Ishikawa (cell line): ENCODE data around the gene PLPPR3.
A peak's percentile ranks its signal among the peaks of the same experiment; 100 is the strongest.

Experiments used
- CEBPB ChIP-seq: IDR thresholded peaks from 2 replicates; pipeline ENCODE4 v1.6.1; 2012
- CREB1 ChIP-seq: IDR thresholded peaks from 2 replicates; pipeline ENCODE4 v1.6.1; 2012; ENCODE audit warnings: low read depth
- FOXM1 ChIP-seq: IDR thresholded peaks from 2 replicates; pipeline ENCODE4 v1.6.1; 2012; ENCODE audit warnings: low read depth, borderline replicate concordance
- RAD21 ChIP-seq: IDR thresholded peaks from 2 replicates; pipeline ENCODE4 v1.6.1; 2012; ENCODE audit warnings: low read depth
- TAF1 ChIP-seq: IDR thresholded peaks from 2 replicates; pipeline ENCODE4 v1.6.1; 2012; ENCODE audit warnings: low read depth, mild to moderate bottlenecking
- TCF12 ChIP-seq: IDR thresholded peaks from 2 replicates; pipeline ENCODE4 v1.6.1; 2012; ENCODE audit warnings: low read depth
- TEAD4 ChIP-seq: IDR thresholded peaks from 2 replicates; pipeline ENCODE4 v1.6.1; 2012
- YY1 ChIP-seq: IDR thresholded peaks from 2 replicates; pipeline ENCODE4 v1.6.1; 2012; ENCODE audit warnings: low read depth
- TF ChIP-seq, protein P1 (sequence below): IDR thresholded peaks from 2 replicates; pipeline ENCODE4 v1.6.1; 2012
- TF ChIP-seq, protein P2 (sequence below): IDR thresholded peaks from 2 replicates; pipeline ENCODE4 v1.6.1; 2012; ENCODE audit warnings: low read depth, mild to moderate bottlenecking
- TF ChIP-seq, protein P3 (sequence below): IDR thresholded peaks from 2 replicates; pipeline ENCODE4 v1.6.1; 2012

DNA sequence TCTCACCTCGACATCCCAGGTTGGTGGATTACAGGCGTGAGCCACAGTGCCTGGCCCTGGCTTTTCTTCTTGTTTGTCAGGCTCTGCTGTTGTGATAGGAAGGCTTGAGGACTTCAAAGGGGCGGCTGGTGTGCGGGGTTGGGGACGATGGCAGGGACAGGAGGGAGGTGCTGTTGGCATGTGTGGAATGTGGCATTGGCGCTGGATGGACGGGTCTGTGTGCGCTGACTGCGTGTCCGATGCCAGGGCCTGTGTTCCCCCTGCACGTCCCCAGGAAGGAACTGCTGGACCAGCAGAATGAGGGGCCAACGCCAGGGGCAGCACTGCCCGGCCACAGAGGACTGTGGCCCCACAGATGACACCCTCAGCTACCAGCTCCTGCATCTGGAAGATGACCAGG, 37.2 kb downstream of the PLPPR3 start:
- TF ChIP-seq, protein P1, sequence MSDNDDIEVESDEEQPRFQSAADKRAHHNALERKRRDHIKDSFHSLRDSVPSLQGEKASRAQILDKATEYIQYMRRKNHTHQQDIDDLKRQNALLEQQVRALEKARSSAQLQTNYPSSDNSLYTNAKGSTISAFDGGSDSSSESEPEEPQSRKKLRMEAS: peak; percentile 26; the same call in 1 of the 2 replicates
- TF ChIP-seq TEAD4 (peak; percentile 86), YY1 (no peak), FOXM1 (no peak), TAF1 (no peak), CEBPB (no peak), CREB1 (no peak), RAD21 (no peak), TCF12 (0 out of 2 replicates have a peak, but pooled peaks have one; percentile 32)
- TF ChIP-seq, protein P2, sequence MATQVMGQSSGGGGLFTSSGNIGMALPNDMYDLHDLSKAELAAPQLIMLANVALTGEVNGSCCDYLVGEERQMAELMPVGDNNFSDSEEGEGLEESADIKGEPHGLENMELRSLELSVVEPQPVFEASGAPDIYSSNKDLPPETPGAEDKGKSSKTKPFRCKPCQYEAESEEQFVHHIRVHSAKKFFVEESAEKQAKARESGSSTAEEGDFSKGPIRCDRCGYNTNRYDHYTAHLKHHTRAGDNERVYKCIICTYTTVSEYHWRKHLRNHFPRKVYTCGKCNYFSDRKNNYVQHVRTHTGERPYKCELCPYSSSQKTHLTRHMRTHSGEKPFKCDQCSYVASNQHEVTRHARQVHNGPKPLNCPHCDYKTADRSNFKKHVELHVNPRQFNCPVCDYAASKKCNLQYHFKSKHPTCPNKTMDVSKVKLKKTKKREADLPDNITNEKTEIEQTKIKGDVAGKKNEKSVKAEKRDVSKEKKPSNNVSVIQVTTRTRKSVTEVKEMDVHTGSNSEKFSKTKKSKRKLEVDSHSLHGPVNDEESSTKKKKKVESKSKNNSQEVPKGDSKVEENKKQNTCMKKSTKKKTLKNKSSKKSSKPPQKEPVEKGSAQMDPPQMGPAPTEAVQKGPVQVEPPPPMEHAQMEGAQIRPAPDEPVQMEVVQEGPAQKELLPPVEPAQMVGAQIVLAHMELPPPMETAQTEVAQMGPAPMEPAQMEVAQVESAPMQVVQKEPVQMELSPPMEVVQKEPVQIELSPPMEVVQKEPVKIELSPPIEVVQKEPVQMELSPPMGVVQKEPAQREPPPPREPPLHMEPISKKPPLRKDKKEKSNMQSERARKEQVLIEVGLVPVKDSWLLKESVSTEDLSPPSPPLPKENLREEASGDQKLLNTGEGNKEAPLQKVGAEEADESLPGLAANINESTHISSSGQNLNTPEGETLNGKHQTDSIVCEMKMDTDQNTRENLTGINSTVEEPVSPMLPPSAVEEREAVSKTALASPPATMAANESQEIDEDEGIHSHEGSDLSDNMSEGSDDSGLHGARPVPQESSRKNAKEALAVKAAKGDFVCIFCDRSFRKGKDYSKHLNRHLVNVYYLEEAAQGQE: no peak
- TF ChIP-seq, protein P3, sequence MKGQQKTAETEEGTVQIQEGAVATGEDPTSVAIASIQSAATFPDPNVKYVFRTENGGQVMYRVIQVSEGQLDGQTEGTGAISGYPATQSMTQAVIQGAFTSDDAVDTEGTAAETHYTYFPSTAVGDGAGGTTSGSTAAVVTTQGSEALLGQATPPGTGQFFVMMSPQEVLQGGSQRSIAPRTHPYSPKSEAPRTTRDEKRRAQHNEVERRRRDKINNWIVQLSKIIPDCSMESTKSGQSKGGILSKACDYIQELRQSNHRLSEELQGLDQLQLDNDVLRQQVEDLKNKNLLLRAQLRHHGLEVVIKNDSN: no peak
